Measurements from ENCODE around the gene SF3B4.
"Not testable (repeated sequence)": the region's sequence is repeated elsewhere in the genome, so short reads cannot be mapped to it uniquely, and the experiment has no call there.

The SF3B4 gene, protein sequence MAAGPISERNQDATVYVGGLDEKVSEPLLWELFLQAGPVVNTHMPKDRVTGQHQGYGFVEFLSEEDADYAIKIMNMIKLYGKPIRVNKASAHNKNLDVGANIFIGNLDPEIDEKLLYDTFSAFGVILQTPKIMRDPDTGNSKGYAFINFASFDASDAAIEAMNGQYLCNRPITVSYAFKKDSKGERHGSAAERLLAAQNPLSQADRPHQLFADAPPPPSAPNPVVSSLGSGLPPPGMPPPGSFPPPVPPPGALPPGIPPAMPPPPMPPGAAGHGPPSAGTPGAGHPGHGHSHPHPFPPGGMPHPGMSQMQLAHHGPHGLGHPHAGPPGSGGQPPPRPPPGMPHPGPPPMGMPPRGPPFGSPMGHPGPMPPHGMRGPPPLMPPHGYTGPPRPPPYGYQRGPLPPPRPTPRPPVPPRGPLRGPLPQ

GRCh38 chr1:149927563-149928400 is at the start of gene SF3B4:
Gene SF3B4, minus strand, starts transcription at chr1:149927803. Its CDS starts 44 bp downstream, at chr1:149927759.
- peak; percentile 92 for DNase-seq

DNA sequence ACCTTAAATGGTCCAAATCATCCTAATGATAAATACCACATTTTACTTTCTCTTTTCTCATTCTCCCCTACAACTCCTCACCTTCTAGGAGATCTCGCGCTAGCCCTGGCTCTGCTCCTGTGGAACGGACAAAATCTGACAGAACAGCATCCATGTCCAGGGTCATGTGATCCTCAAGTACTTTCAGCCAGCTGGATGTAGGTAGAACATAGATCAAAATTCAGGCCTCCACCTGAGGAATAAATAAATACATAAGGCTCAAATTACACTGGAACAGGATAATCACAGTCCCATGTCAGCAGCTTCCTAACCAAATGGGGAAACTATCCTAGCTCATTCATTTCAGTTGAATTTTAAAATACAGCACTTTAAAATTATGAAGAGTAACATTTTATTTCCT is 49.7 kb upstream of the SF3B4 start:
- DNase-seq = no peak

DNA sequence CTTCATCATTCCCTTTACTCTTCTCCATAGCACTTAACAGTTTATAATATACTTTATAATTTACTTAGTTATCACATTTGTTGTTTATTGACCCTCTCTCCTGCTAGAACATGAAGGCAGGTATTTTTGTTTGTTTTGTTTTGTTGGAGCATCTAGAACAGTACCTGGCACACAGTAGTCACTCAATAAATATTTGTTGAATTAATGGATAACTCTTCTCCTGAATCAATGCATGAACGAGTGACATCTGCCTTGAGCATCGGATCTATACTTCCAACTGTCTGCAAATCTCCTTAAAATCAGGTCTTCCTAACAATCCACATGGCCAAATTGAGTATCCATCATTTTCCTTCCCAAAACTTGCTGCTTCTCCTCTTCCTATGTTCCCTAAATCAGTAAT is 44.9 kb upstream of the SF3B4 start:
- no peak for DNase-seq

- no peak for DNase-seq
Measured at GRCh38 chr1:149967646-149968045, 40.0 kb upstream of the SF3B4 start.

- no peak for DNase-seq
Measured at GRCh38 chr1:149967041-149967440, 39.4 kb upstream of the SF3B4 start.

GRCh38 chr1:149966405-149966804 is 38.8 kb upstream of the SF3B4 start:
- no peak for DNase-seq

GRCh38 chr1:149965440-149965839 is 37.8 kb upstream of the SF3B4 start:
- no peak for DNase-seq

DNA sequence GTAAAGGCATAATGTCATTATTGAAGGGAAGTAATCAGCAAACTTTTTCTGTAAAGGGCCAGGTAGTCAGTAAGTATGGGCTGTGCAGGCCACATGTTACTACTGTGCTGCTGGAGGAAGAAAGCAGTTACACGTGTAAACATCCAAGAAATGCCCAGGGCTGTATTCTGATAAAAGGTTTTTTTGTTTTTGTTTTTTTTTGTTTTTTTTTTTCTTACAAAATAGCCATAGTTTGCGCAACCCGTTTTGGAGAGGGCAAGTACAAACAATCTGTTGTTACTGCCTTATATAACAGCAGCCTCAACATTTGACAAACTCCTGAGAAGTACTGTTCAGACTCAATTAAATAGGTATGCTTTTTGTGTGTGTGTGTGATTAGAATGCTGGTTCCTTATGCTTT is 35.8 kb upstream of the SF3B4 start:
- DNase-seq = no peak

- DNase-seq = no peak
Measured at GRCh38 chr1:149962736-149963135, 35.1 kb upstream of the SF3B4 start.

GRCh38 chr1:149962039-149962647 is 34.5 kb upstream of the SF3B4 start:
- peak; percentile 13 for DNase-seq

DNA sequence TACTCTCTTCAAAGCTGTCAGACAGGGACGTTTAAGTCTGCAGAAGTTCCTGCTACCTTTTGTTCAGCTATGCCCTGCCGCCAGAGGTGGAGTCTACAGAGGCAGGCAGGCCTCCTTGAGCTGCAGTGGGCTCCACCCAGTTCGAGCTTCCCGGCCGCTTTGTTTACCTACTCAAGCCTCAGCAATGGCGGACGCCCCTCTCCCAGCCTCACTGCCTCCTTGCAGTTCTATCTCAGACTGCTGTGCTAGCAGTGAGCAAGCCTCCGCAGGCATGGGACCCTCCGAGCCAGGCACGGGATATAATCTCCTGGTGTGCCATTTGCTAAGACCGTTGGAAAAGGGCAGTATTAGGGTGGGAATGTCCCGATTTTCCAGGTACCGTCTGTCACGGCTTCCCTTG is 29.9 kb upstream of the SF3B4 start:
- not testable (repeated sequence) for DNase-seq

DNA sequence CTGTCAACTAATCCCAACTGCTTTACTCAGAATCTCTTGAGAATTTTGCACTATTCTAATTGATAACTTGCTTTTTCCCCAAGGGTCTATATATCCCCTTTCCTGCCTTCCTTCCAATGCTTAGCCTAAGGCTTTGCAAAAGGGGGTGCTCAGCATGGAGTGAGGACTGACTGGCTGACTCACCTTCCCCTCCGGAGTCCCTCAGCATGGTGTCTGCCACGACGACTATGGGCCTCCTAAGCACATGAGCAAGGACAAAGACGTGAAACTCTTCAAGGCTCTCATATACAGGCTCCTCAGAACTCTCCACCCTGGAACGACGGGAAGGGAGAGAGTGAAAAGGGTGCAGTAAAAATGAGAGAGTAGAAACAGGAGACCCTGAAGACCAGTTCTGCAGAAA is 22.3 kb upstream of the SF3B4 start:
- DNase-seq = no peak

DNA sequence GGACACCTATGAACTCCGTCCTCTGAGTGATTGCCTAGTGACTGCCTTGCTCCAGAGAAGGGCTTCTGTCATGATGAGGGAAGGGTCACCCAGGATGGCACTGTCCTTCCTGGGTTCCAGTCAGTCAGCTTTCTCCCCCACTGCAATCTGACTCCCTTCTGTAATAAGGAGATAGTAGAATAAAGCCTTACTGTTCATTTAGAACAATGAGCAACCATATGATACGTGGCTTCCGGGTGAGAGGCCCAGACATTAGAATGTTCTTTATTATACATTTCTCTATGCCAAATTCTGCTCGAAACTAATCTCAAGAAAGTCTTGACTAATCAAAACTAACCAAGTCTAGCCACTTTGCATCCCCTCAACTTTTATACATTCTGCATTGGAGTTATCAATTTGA is 17.6 kb upstream of the SF3B4 start:
- no peak for DNase-seq

DNA sequence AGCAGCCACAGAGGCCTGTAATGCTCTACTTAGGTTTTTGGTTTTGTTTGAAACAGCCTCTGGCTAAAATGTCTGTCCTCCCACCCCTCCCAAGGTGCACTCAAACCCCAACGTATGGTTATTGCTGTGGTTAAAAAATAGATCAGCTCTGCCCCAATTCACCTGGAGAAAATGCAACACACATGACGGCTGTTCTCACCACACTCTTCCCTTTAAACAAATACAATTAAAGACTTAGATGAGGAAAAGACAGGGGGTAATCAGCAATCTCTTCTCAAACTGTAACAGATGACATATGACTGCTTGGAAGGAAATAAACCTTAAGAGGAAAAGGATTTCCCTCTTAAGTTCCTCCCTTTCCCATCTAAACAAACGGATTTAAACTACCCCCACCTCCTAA is 15.3 kb upstream of the SF3B4 start:
- DNase-seq = no peak

GRCh38 chr1:149942207-149942606 is 14.6 kb upstream of the SF3B4 start:
- DNase-seq = no peak

GRCh38 chr1:149940427-149940826 is 12.8 kb upstream of the SF3B4 start:
- no peak for DNase-seq

DNA sequence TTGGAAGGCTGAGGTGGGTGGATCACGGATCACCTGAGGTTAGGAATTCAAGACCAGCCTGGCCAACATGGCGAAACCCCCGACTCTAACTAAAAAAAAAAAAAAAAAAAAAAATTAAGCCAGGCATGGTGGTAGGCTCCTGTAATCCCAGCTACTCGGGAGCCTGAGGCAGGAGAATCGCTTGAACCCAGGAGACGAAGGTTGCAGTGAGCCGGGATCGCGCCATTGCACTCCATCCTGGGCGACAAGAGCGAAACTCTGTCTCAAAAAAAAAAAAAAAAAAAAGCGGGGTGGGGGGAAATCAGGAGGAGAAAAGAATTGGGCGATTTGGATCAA is 11.0 kb upstream of the SF3B4 start:
- DNase-seq = not testable (repeated sequence)

GRCh38 chr1:149937759-149938158 is 10.2 kb upstream of the SF3B4 start:
- no peak for DNase-seq

DNA sequence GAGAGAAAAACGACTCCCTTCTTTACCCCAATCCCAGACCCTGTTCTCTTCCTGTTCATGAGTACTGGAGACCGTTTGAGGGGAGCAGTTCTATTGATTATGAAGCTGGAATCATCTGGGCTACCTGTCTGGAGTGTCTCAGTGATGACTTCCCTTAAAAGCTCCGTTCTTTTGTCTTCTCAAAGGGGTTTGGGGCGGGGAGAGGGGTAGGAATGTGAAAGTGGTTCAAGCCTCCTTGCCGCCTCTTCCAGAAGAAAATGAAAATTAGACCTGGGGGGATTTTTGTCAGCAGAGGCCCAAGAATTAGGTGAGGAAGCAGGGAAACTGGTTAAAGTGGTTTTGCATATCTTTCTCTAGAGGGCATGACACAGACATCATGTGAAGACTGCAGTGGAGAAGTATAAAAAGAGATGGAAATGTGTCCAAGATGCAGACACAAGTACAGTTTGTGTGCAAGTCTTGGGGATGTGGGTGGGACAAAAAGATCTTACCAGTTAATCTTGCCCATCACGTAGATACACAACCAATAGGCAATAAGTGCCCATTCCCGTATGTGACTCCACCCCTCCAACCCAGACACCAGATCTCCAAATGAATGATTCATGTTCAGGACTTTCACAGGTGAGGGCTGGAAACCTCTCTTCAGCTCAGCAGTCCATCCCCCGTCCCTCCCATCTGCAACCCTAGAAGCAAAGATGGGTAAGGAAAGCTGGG is 9.5 kb upstream of the SF3B4 start:
- peak; percentile 14 for DNase-seq

DNA sequence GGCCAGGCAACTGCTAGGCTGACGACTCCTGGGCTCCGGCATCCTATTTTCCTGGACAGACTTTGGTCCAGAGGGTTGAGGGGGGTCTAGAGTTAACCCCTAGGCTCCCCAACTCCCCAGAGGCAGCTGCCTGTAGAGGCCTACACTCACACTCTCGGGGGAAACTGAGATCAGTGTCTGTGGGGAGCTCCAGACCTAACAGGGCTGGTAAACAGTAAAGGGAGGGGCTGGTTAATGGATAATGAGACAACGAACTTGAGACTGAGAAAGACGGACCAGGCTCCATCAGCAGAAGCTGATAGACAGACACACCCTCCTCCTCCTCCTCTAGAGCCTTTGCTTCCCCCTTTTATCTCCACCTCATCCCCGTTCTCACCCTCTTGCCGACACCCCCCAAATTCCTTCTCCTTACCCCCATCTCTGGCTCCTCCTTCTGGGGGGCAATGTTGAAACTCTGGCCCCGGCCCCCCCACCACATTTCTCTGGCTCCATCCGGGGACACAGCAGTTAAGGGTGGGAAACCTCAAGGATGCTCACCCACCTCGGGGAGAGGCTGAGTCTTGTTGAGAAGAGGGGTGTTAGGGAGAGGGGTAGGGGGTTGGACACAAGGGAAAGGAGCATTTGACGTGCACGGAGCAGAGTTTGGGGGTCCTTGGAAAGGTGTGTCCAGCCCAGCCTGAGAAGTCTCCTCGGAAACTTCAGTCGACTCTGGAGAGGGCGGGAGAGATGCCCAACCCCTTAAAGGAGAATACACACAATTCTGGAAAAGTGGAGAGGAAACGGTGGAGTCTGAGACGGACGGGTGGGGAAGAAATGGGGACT is 8.8 kb upstream of the SF3B4 start, which contains the start of gene MTMR11:
MTMR11 (minus strand) TSS at position 710 of the 822 bp plus-strand sequence; CDS start at position 478, 232 bp downstream.
- DNase-seq = no peak

DNA sequence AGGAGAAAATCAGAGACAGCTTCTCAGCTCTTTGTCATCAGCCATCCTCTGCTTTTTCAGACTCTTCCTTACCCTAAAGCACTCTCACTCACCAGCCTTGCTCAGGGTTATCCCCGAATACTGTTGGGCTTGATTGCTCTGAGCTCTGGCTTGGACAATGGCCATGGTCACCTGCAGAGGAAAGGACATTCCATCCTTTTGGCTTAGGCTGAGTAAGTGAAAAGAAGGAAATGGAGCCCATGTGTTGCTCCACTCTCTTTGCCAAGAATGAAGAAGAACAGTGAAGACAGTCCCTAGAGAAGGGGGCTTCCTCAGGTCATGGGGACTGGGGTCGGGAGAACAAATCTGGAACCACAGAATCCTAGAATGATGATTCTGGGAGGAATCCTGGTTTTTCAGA is 6.8 kb upstream of the SF3B4 start:
- no peak for DNase-seq

DNA sequence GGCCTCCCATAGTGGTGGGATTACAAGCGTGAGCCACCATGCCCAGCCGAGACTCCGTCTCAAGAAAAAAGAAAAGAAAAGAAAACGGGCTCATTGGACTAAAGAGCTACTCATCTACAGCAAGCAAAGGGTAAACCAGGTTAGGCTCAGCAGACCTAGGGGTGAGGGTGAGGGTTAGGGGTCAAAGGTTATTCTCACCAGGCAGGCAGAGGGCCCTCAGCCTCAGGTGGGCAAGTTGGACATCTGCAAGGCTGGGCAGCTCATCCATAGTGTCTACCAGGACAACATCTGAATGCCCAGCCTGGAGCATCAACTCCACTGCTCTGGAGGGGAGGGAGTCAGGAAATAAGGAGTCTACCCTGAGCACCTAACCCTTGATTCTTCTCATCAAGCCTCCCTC is 5.6 kb upstream of the SF3B4 start:
- no peak for DNase-seq
